GM18951 (cell line): Measurements from ENCODE around the gene EFEMP2.
A peak's percentile ranks its signal among the peaks of the same experiment; 100 is the strongest.

Experiments used
- POLR2A ChIP-seq: IDR thresholded peaks from 4 replicates; pipeline ENCODE4 v1.6.1; 2011; ENCODE audit warnings: mild to moderate bottlenecking; ENCODE audit not compliant: insufficient read length, insufficient read depth; ENCODE audit errors: extremely low read depth
- in situ Hi-C: fragments of 300-500 bp; cut with MboI; formaldehyde crosslinking; loops from one replicate; pipeline ENCODE4 v1.12.0; 2022; ENCODE audit warnings: low sequenced_read_pairs, mixed read lengths, inconsistent platforms; ENCODE audit not compliant: unreplicated experiment

Gene EFEMP2

DNA sequence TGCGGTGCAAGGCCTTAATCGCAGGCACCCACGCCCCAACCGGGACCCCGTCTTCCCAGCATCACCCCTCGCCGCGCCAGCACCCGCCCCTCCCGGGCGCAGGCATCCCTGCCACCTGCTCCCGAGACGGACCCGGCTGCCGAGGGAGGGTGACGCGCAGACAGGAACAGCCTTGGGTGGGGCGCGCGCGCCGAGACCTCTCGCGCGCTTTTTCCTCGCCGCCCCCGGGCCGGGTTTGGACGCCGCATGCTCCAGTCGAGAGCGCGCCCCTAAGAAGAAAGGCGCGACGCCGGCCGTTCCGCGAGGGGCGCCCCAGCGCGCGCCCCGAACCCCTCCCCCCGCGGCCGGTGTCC is 15.1 kb downstream of the EFEMP2 start:
- in situ Hi-C loops: no loop called here
- TF ChIP-seq POLR2A: no peak

DNA sequence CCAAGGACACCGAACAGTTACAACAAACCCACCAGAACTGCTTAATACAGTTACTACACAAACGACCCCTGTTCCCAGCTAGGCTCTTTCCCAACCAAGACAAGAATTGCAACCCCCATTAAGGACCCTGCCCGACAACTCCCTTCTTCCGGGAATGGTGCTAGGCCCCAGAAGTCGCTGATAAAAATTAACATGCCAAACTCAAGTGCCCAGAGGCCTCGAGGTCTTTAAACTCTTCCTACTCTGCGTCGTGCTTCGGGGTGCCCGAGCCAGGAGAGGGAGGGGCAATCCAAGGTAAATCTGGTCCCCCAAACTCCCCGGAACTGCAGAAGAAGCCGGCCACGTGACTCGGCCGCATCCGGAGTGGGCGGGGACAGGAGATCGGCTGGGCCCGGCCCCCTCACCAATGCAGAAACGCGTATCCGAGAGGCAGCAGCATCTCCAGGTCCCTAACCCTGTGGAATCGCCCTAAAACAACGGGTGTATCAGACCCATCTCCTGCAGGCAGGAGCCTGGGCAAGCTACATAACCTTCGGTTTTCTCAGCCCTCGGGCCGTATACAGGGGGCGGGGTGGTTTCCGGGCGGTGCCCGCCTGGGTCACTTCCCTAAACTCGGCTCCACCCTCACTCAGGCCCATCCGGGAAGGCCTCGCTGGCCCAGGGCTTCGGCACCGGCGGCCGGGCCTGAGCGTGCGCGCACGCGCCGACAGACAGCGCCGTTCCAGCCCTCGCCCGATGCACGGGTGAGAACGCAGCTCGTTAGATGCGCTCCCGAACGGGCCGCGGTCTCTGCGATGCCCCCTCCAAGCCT is 15.7 kb downstream of the EFEMP2 start:
- TF ChIP-seq POLR2A: peak; percentile 65
- in situ Hi-C loops: no loop called here

DNA sequence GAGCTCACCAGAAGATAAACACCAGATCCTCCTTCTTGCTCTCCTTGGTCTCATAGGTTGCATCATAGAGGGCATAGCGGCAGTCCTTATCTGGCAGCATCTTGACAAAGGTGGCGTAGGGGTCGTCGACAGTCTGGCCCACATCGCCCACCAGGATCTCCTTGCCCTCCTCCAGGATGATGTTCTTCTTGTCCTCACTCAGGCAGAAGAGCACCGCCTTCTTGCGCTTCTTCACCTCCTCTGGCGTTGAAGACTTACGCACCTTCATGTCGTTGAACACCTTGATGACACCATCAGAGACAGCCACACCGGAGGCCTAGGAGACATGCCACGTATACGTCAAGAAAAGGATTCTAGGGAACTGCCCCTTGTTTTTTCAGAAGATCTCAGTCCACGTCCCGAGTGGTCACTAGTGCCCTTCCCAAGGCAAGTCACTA is 16.7 kb downstream of the EFEMP2 start:
- in situ Hi-C loops: no loop called here
- TF ChIP-seq POLR2A: peak; percentile 13

DNA sequence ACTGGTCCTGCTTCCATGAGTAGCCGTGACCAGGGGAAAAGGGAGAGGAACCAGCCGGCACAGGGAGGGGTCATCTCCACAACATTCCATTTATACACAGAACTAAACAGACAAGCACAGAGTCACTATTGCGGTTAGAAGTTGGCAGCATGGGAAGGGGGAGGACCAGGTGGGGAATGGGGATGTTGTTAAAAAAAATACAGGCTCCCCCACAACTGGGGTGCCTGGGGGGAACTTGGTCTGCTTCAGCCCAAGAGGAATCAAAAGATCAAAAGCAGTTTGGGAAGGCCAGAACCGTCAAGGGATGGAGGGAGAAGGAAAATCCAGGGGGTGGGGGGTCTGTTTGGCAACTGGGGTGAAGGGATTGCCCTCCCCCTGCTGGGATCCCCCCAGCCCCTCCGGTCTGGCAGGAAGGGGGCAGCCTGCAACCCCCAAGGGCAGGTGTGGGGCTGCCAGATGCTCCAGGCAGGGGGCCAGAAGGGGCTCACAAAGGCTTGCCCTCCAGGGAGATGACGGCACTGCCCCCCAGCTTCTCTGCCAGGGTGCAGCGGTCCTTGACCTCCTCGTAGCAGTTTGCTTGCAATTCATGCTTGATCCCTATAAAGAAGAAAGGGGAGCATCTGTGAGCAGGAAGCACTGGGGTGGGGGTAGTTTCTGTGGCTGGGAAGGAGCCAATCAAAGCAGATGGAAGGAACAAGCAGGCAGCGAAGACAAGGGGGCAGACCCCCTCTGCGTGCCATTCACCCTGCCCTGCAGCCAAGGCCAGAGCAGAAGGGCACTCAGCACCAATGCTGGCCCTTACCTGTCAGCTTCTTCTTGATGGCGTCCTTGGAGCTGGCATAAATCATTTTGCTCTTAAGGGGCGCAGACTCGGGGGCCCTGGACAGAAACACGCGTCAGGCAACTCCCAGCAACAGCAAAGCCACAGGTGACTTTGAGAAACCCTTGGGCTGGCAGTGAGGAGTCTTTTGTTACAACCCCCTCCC is 17.5 kb downstream of the EFEMP2 start:
- in situ Hi-C loops: no loop called here
- no peak for TF ChIP-seq POLR2A

DNA sequence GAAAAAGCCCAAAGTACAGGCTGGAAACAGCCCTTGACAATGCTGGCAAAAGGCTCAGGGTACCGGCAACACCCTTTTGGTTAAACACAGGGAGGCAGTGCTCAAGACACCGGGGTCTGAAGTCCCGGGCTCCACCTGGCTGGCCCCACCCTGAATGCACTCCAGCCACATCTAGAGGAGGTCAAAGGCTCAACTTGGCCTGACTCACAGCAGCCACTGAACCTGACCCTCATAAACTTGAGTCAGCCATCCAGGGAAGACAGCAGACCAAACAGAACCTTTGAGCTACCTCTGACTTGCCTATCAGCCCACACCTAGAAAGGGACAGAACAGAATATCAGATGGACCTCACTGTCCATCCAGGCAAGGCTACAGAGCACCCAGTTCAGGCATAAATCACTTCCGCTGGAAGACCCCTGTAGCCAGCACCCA is 18.4 kb downstream of the EFEMP2 start:
- in situ Hi-C loops: no loop called here
- no peak for TF ChIP-seq POLR2A

DNA sequence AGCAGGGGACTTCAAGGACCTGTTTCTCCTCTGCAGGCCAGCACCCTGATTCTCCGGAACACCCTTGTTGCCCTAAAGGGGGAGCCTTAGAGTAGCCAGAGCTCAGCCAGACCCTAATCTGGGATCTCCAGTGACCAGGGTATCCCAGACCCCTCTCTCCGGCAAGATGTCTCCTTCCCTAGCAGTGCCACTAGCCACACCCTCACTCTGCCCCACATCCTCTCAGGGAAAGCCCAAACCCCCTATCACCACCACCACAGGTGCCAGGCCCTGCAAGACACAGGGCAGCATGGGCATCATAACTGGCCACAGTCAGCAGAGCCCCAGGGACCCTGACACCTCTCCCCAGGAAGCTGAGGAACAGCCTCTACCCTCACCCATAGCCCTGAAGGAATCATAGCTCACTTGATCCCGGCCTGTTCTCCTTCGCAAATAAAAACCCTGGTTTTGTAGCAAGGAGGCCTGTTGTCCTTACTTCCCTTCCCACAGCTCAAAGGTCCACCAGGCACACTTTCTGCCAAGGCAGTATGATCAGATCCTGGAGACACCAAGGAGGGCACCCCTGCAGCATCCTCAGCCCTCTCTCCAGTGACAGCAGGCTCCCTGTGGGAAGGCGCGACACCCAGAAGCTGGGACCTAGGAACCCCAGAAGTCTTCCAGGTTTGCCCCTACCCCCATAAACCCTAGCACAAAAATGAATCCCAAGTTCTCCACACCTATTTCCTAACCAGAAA is 19.2 kb downstream of the EFEMP2 start:
- TF ChIP-seq POLR2A: peak; percentile 33
- in situ Hi-C loops: no loop called here

DNA sequence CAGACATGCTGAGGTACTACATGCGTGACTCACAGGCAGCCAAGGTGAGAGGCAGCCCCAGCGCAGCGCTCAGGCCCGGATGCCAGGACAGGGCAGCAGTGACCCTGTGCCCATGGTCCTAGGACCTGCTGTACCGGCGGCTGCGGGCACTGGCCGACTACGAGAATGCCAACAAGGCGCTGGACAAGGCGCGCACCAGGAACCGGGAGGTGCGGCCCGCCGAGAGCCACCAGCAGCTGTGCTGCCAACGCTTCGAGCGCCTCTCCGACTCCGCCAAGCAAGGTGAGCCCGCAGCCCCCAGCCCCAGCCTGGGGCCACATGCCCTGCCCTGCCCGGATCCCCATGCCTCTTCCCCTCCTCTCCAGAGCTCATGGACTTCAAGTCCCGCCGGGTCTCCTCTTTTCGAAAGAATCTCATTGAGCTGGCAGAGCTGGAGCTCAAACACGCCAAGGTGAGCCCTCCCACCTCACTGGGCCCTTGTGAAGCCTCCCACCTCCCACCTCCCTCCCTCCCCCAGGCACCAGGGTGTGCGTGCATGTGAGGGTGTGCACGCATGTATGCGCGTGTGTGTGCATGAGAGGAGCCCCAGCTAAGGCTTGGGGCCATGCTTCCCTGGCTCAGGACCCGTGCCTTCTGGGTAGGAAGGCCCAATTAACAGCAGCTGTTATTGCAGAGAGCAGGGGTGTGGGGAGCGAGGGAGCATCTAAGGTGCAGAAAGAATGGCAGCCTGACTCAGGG is 19.9 kb downstream of the EFEMP2 start:
- in situ Hi-C loops: no loop called here
- no peak for TF ChIP-seq POLR2A

DNA sequence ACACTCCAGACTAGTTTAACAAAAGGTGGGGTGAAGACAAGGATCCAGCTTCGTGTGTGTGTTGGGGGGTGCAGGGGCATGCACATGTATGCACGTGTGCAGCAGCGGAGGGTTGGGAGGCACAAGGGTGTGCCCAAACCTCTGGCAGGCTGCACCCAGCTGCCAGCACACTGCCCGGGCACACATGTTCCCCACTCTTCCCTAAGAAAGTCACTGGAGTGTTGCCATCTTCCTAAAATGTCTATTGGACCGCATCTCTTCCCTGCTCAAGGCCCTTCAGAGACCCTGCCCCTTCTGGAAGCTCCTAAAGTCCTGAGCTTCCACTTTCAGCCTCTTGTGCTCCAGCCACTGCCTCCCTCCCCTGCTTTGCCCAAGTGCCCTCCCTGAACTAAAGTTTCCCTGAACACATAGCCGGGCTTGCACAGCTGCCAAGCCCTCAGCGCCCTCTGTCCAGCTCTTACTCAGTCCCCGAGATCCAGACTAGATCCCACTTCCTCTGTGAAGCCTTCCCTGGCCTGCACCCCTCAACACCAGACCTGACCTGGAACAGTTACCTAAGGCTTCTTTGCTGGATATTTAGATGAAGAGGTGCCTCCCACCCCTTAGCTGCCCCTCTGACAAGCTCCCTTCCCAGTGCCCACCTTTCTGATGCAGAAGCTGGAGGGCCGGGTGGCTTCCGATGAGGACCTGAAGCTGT is 20.6 kb downstream of the EFEMP2 start:
- in situ Hi-C loops: no loop called here

DNA sequence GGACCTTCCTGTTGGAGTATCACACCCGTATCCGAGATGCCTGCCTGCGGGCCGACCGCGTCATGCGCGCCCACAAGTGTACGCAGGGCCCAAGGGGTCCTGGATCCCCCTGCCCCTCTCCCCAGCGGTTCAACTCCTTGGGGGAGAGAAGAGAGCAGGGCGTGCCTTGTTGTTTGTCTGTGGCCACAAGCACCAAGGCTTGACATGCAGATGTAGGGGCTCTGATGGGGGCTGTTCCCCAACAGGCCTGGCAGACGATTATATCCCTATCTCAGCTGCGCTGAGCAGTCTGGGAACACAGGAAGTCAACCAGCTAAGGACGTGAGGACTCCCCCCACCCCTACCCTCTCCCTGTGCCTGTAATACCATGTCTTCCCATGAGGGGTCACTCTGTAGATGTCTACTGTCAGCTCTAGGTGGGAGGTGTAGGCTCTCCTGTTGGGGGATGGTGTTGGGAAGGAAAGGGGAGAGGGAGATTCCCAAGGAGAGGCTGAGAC is 21.5 kb downstream of the EFEMP2 start:
- in situ Hi-C loops: no loop called here
- peak; percentile 20 for TF ChIP-seq POLR2A

More for the DNA sequence above, 20.6 kb downstream of the EFEMP2 start:
- peak; percentile 26 for TF ChIP-seq POLR2A

DNA sequence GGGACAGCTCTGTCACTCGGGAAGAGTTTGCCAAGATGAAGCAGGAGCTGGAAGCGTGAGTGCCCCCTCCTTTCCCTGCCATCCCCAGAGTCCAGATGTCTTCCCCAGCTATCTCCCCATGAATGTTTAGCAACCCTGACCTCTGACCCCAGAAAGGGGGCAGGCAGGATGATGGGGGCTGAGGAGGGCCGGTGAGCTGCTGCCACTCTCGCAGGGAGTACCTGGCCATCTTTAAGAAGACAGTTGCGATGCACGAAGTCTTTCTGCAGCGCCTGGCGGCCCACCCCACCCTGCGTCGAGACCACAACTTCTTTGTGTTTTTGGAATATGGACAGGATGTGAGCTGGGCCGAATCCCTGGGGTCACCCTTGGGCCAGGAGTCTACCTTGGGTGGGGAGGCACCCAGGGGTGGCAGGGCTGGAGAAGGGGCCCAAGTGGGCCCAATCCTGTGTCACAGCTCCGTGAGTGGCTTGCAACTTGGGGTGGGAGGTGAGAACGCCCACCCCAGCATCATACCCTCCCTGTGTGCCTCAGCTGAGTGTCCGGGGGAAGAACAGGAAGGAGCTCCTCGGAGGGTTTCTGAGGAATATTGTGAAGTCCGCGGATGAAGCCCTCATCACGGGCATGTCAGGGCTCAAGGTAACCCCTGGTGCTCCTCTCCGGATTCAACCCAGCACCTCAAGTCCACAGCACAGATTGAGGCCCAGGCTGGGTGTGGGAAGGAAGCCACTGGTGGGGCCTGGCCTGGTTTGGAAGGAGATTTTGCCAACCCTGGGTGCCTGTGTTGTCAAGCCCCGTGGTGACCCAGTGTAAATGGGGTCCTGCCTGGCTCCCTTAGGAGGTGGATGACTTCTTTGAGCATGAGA is 22.1 kb downstream of the EFEMP2 start:
- in situ Hi-C loops: no loop called here
- TF ChIP-seq POLR2A: peak; percentile 9

DNA sequence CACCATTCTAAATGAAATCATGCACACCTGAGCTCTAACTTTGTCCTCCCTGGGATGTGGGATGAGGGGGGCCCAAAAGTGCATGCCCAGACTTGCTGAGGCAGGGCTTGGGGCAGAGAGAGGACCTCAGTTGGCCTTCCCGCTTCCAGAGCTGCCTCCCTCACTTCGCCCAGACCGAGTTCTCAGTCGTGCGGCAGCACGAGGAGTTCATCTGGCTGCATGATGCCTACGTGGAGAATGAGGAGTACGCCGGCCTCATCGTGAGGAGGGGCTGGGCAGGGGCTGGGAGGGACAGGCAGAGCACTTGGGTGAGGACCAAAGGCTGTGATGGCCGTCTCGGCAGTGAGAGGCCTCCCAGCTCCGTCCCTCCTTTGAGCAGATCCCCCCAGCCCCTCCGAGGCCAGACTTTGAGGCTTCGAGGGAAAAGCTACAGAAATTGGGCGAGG is 22.8 kb downstream of the EFEMP2 start:
- TF ChIP-seq POLR2A: no peak
- in situ Hi-C loops: no loop called here
